Mesodermal cell (in vitro differentiated cells): ENCODE data around the gene CCSER2.

Experiments
- H3K27ac ChIP-seq: 2 replicates; pipeline ENCODE4 v1.7.0; 2013; ENCODE audit warnings: mild to moderate bottlenecking, low read depth, low read length, moderate library complexity; ENCODE audit not compliant: severe bottlenecking
- H3K36me3 ChIP-seq: 2 replicates; pipeline ENCODE4 v1.7.1; 2013; ENCODE audit warnings: mild to moderate bottlenecking, low read length, moderate library complexity; ENCODE audit not compliant: control insufficient read depth, insufficient read depth
- H3K4me1 ChIP-seq: one replicate; pipeline ENCODE4 v1.7.1; 2013; ENCODE audit warnings: mild to moderate bottlenecking, low read length; ENCODE audit not compliant: insufficient read depth, control insufficient read depth, poor library complexity, severe bottlenecking
- H3K4me3 ChIP-seq: 2 replicates; pipeline ENCODE4 v1.7.0; 2013; ENCODE audit warnings: low read length, control low read depth, mild to moderate bottlenecking; ENCODE audit not compliant: insufficient read depth, poor library complexity, severe bottlenecking; ENCODE audit errors: extremely low read depth
- H3K9me3 ChIP-seq: 2 replicates; pipeline ENCODE4 v1.7.1; 2013; ENCODE audit warnings: mild to moderate bottlenecking, low read length, moderate library complexity; ENCODE audit not compliant: control insufficient read depth
- WGBS, 2 experiments: methylation state at CpG; one replicate each; pipeline ENCODE4 v1.1.5; 2013; ENCODE audit warnings: missing lambda C conversion rate in 2 of 2; ENCODE audit not compliant: insufficient coverage in 2 of 2; 5-methylcytosine and 5-hydroxymethylcytosine counted together

The CCSER2 gene

GRCh38 chr10:84293574-84294016 is 34.8 kb upstream of the CCSER2 start:
- Histone ChIP-seq H3K4me3 (no peak overlapping the region), H3K36me3 (no peaks in the 10 kb centered on the region), H3K27ac (peak overlapping the region; percentile 30), H3K4me1 (peaks cover 43% of the 10 kb centered on the region), H3K9me3 (no peaks in the 10 kb centered on the region)
- 60 to 63% methylated on average over 4 of the region's 4 CpGs for WGBS, 2 experiments

DNA sequence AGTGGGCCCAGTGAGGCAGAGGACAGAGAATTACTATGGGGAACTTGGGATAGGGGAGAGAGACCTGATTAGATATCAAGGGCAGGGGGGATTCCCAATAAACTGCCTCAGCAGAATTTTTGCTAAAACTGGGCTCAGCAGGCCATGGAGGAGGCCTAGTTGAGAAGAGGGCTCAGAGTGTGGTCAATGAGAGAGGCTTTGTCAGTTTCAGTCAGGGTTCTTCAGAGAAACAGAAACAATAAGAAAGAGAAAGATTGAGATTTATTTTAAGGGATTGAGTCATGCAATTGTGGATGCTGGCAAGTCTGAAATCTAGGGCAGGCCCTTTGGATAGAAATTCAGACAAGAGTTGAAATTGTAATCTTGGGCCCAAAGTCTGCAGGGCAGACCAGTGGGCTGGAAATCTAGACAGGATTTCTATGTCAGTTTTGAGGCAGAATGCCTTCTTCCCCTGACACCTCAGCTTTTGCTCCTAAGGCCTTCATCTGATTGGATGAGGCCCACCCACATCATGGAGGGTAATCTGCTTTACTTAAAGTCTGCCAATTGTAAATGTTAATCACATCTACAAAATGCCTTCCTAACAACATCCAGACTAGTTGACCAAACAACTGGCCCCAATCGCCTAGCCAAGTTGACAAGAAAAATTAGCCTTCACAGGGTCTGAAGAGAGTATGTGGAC is 33.5 kb upstream of the CCSER2 start:
- peak overlapping the region; percentile 6 for H3K4me3 ChIP-seq
- 100% methylated on average over 1 of the region's 1 CpG; no CpG with 5 or more reads in 1 of the 2 experiments for WGBS, 2 experiments
- H3K9me3 ChIP-seq: no peaks in the 10 kb centered on the region
- H3K4me1 ChIP-seq: peaks cover 43% of the 10 kb centered on the region
- H3K27ac ChIP-seq: peak overlapping the region; percentile 92
- no peaks in the 10 kb centered on the region for H3K36me3 ChIP-seq

- Histone ChIP-seq H3K9me3 (no peaks in the 10 kb centered on the region), H3K36me3 (no peaks in the 10 kb centered on the region), H3K27ac (peak overlapping the region; percentile 92), H3K4me3 (no peak overlapping the region), H3K4me1 (peaks cover 43% of the 10 kb centered on the region)
- 56 to 78% methylated on average over 4 to 7 of the region's 10 CpGs for WGBS, 2 experiments
Observed at GRCh38 chr10:84296091-84296981, 32.1 kb upstream of the CCSER2 start.

GRCh38 chr10:84298057-84298456 is 30.3 kb upstream of the CCSER2 start:
- Histone ChIP-seq H3K4me1 (peaks cover 46% of the 10 kb centered on the region), H3K4me3 (no peak overlapping the region), H3K36me3 (no peaks in the 10 kb centered on the region), H3K27ac (no peak overlapping the region), H3K9me3 (no peaks in the 10 kb centered on the region)
- WGBS, 2 experiments: 94 to 100% methylated on average over 2 to 3 of the region's 3 CpGs

GRCh38 chr10:84302223-84302622 is 26.2 kb upstream of the CCSER2 start:
- H3K4me1 ChIP-seq: peaks cover 7% of the 10 kb centered on the region
- no peak overlapping the region for H3K27ac ChIP-seq
- no peak overlapping the region for H3K4me3 ChIP-seq
- no peaks in the 10 kb centered on the region for H3K9me3 ChIP-seq
- 87 to 100% methylated on average over 1 to 2 of the region's 2 CpGs for WGBS, 2 experiments
- no peaks in the 10 kb centered on the region for H3K36me3 ChIP-seq

GRCh38 chr10:84306751-84307384 is 21.5 kb upstream of the CCSER2 start:
- 100% methylated on average over 2 of the region's 4 CpGs for WGBS, 2 experiments
- Histone ChIP-seq H3K27ac (no peak overlapping the region), H3K4me1 (peaks cover 19% of the 10 kb centered on the region), H3K9me3 (peaks cover 5% of the 10 kb centered on the region), H3K36me3 (no peaks in the 10 kb centered on the region), H3K4me3 (no peak overlapping the region)

DNA sequence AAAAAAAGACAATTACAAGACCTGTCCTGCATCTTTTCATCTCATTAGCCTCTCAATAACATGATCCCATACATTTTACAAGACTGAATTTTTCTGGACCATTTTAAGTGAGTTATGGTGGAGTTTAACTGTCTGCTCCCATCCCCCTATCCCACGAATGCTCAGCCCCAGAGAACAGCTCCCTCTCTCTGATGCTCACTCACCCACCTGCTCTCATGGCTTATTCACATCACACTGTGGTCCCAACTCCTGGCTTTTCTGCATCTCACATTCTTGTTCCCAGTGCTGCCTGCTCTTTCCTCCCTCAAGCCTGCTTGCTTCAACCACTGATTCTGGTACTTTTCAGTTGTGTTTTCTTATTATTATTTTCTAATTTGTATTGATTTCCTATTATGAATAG is 20.4 kb upstream of the CCSER2 start:
- H3K36me3 ChIP-seq: no peaks in the 10 kb centered on the region
- H3K9me3 ChIP-seq: peaks cover 5% of the 10 kb centered on the region
- H3K4me1 ChIP-seq: peaks cover 15% of the 10 kb centered on the region
- no peak overlapping the region for H3K4me3 ChIP-seq
- H3K27ac ChIP-seq: no peak overlapping the region
- 71% methylated on average over 1 of the region's 1 CpG; no CpG with 5 or more reads in 1 of the 2 experiments for WGBS, 2 experiments

DNA sequence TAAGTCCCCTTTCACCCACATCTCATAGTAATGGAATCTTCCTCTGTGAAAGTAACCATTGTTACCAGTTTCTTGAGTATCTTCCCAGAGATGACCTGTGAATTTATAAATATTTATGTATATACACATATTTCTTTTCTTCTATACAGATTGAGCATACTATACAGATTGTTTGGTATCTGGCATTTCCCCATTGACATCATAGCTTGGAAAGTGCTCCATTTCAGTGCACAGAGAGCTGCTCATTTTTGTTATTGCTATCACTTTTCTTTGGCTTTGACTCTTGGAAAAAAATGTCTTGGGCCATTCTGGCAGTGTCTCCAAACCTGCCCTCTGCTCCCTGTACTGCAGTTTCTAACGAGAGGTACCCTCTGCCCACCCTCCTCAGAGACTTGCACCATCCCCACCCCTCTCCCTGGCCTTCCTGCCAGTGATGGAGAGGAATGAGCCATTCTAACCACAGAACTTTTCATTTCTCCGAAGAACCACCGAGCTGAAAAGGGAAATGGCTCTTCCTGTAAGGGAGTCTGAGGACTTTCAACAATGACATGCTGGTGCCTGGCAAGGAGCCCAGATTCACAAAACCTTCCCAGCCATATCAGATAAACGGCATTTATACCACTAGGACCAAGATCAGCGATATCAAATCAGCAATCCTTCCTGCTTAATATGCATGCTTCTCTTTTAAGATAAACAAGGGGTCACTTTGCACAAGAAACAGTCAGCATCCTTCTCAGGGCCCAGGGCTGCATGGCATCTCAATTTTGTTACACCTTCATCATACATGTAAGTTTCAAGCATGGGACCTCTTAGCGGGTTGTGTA is 19.7 kb upstream of the CCSER2 start:
- WGBS, 2 experiments: 82 to 100% methylated on average over 2 to 3 of the region's 6 CpGs
- no peak overlapping the region for H3K4me3 ChIP-seq
- H3K9me3 ChIP-seq: peaks cover 8% of the 10 kb centered on the region
- peaks cover 15% of the 10 kb centered on the region for H3K4me1 ChIP-seq
- no peaks in the 10 kb centered on the region for H3K36me3 ChIP-seq
- H3K27ac ChIP-seq: no peak overlapping the region

GRCh38 chr10:84310470-84310869 is 17.9 kb upstream of the CCSER2 start:
- 93 to 100% methylated on average over 1 of the region's 2 CpGs for WGBS, 2 experiments
- no peak overlapping the region for H3K27ac ChIP-seq
- H3K36me3 ChIP-seq: no peaks in the 10 kb centered on the region
- no peak overlapping the region for H3K4me3 ChIP-seq
- peaks cover 8% of the 10 kb centered on the region for H3K9me3 ChIP-seq
- H3K4me1 ChIP-seq: peaks cover 22% of the 10 kb centered on the region

- H3K36me3 ChIP-seq: no peaks in the 10 kb centered on the region
- 94 to 95% methylated on average over 8 of the region's 8 CpGs for WGBS, 2 experiments
- no peak overlapping the region for H3K27ac ChIP-seq
- H3K4me1 ChIP-seq: peaks cover 22% of the 10 kb centered on the region
- peaks cover 8% of the 10 kb centered on the region for H3K9me3 ChIP-seq
- H3K4me3 ChIP-seq: no peak overlapping the region
Observed at GRCh38 chr10:84311576-84311975, 16.8 kb upstream of the CCSER2 start.
